Astrocyte of the spinal cord (primary cell): Measurements from ENCODE around the gene RHOXF2B.

Experiments
- DNase-seq: peaks from one replicate; pipeline ENCODE4 v3.0.0; 2011; ENCODE audit warnings: low read depth, low spot score
- H3K4me3 ChIP-seq: 2 replicates; pipeline ENCODE4 v1.5.1; 2011; ENCODE audit warnings: low read depth, mild to moderate bottlenecking, low read length, moderate library complexity
- CTCF ChIP-seq: IDR thresholded peaks from 2 replicates; pipeline ENCODE4 v1.5.1; 2012; ENCODE audit warnings: low read depth, mild to moderate bottlenecking, low read length, inconsistent platforms
- in situ Hi-C: cut with HindIII; loops from 2 replicates; pipeline ENCODE4 v1.10.0; 2017; ENCODE audit warnings: low sequenced_read_pairs

RHOXF2B gene

GRCh38 chrX:120029354-120029753 is 48.1 kb downstream of the RHOXF2B start:
- in situ Hi-C loops, result no loop called here
- no peak for TF ChIP-seq CTCF
- H3K4me3 ChIP-seq, result no peak overlapping the region
- DNase-seq, result no peak

- no peak for DNase-seq
- in situ Hi-C loops, result no loop called here
- no peak overlapping the region for H3K4me3 ChIP-seq
- TF ChIP-seq CTCF, result no peak
These were observed 54.2 kb downstream of the RHOXF2B start for GRCh38 chrX:120023259-120023658.

- H3K4me3 ChIP-seq, result no peak overlapping the region
- in situ Hi-C loops, result no loop called here
- TF ChIP-seq CTCF, result no peak
- DNase-seq, result no peak
These were observed 54.7 kb downstream of the RHOXF2B start for GRCh38 chrX:120022763-120023162.
